ENCODE data around the gene GIT1.
A peak's percentile ranks its signal among the peaks of the same experiment; 100 is the strongest.

Gene GIT1

DNA sequence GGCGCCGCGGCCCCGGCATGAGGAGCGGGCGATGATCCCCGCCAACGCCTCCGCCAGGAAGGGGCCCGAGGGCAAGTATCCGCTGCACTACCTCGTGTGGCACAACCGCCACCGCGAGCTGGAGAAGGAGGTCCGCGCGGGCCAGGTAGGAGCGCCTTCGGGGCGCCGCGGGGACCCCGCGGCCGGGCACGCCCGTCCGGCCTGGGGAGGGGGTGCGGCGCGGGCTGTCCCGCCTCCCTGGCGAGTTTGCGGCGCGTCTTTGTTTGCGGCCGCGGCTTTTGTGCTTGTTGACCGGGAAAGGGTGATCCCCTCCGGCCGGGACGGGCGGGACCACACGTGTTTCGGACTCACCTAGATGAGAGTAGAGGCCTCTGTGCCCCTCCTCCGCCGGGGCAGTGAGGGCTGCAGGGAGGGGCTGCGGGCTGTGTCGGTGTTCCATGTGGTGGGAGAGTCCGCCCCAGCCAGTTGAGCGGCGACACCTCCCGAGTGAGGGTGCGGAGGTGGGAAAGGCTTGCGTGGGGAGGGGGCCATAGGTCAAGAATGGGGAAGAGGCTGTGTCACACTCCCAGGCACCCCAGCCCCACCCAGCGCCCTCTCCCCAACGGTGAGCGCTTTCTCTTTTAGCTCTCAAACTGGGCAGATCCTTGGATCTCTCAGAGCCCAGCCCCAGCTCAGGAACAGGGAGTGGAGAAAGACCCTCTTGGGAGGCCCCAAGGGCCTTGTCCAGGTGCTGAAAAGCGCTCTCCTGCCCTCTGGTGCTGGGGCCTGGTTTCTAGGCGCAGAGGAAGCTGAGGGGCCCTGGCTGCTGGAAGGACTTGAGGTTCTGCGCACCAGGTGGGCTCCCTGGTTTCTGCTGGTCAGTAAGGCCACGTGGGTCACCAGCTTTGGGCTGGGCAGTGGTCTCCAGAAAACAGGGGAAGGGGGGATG, 4.4 kb upstream of the GIT1 start:
- peak; percentile 43 for DNase-seq

DNA sequence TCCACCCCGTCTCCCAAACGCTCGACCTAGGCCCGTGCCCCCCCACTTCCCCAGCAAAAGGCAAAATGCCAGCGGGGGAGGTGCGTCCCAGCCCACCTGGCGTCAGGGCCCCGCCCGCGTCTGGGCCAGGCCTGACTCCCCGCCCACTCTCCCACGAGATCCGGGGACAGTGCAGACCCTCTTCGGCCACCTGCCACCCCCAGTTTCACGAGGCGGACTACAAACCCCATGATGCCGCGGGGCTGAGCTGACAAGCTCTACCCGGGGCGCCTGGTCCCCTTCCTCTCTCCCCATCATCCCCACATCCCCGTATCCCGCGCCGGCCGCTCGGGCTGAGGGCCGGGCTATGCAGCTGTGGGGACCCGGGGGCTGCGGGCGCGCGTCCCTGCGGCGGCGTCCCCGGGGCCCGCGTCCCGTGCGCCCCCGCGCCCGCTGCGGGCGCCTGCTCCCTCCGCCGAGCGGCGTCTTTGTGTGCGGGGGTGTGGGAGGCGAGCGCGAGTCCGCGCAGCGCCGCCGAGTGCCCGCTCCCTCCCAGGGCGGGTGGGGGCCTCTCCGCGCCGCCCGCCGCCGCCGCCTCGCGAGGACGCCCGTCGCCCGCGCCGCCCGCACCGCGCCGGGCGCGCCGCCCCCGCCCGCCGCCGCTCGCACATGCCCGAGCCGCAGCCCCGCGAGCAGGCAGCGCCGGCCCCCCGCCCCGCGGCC, 3.6 kb upstream of the GIT1 start, which contains the start of gene ANKRD13B:
Gene ANKRD13B, plus strand, starts transcription at position 283 of the 702 bp plus-strand sequence. CDS start 490 bp downstream, outside the sequence.
- DNase-seq: peak; percentile 45

GRCh38 chr17:29591737-29592608, 2.5 kb upstream of the GIT1 start:
- peak; percentile 84 for DNase-seq

DNA sequence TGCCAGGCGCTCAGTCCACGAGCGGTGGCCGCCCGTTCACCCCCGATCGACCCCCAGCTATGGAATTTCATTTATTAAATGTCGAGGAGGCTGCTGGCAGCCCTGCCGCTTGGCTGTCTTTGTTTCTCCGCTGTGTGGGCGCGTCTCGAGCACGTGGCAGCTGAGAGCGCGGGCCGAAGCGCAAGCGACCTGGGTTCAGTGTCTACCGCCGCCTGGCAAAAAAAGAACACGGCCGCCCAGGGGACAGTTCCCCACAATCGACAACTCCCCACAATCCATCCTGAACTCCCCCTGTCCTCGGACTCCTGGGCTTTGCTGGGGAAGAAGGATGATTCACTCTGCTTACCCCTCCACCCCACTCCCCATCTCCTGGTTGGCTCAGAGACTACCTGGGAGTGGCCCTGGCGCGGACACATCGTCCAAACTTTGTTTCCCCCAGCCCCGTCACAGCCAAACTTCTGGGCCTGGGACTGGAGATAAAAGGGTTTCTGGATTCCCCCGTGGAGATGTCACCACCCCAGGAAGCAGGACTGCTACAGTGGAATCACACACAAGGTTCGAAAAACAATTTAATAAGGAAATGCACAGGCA, 1.8 kb upstream of the GIT1 start:
- peak; percentile 39 for DNase-seq

DNA sequence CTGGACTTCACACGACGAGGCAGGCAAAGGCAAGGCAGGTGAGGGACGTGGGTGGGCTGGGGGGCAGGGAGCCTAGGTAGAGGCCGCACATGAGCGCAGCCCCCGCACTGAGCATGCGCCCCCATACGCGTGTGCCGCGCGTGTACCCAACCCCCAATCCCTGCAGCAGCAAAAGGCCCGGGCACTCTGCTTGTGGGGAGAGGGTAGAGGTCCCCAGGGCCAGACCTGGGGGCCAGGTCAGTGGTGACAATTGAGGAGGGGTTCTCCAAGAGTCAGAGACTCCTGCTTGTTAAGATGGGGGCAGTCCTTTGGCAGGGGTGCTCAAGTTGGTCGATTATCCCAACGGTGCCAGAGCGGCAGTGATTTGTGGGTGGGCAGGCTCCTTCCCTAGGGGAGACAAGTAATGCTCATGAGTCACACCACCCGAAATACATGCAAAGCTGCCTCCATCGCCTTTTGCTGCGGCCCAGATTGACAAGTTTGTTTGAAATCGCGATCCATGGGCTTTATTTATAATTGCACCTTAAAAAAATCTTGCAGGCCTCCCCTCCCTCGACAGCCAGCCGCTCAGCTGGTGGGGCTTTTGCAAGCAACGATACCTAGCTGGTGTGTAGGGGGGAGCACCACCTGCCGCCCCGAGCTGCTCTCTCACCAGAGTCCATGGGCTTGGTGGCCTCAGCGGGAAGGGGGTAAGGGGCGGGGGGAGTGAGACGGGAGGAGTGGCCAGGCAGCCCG, 1.1 kb upstream of the GIT1 start:
- no peak for DNase-seq

DNA sequence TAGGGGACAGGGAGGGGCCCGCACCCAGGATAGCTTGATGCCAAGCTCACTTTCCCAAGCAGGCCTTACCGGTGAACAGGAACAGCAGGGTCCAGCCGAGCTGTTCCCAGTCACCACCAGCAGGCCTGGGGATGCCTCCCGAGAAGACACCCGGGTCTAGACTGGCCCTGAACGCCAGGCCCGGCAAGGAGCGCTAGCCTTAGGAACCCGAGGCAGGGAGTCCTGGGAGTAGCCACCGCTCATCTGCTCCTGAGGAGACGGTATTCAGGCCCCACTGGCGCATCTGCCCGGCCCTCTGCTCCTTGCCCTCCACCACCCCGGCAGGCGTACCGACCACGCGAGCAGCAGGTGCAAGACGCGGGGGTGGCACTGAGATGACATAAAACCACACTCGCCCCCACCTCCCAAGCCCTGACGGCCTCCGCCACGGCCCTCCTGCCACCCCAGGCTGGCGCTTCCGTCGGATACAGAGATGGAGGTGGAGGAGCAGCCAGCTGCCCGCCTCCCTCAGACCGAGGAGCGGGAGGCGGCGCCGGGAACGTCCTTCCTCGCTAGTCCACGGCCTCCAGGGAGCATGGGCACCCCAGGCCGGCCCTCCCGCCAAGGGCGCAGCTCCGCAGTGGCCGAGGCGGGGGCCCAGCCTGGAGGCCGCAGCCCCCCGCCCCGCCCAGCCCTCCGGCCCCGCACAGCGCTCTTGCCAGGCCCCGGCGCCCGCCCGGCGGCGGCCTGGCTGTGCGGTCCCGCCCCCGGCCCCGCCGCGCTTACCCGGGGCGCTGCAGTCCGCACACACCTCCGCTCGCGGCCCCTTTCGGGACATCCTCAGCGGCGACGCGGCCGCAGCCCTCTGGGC, 661 bp downstream of the GIT1 start:
- DNase-seq: peak; percentile 69

- DNase-seq: no peak
Observed at GRCh38 chr17:29588017-29588561, 1.4 kb downstream of the GIT1 start.

DNA sequence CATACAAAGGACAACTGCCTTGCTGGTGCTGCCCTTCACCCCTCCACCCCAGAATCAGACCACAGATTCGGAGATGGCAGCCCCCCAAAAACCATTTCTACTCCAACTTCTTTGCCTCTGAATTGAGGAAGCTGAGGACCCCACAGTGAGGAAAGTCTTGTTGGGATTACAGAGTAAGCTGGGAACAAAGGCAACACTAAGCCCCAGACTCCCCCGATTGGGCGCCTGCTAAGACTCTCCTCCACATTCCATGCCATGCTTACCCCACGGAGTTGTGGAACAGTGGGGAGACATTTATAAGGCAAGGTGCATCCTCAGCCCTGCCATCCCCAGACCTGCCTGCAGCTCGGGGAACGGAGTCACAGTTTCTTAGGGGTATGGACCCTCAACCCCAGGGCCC, 1.9 kb downstream of the GIT1 start:
- DNase-seq: no peak

GRCh38 chr17:29586676-29587469, 2.6 kb downstream of the GIT1 start:
- no peak for DNase-seq

DNA sequence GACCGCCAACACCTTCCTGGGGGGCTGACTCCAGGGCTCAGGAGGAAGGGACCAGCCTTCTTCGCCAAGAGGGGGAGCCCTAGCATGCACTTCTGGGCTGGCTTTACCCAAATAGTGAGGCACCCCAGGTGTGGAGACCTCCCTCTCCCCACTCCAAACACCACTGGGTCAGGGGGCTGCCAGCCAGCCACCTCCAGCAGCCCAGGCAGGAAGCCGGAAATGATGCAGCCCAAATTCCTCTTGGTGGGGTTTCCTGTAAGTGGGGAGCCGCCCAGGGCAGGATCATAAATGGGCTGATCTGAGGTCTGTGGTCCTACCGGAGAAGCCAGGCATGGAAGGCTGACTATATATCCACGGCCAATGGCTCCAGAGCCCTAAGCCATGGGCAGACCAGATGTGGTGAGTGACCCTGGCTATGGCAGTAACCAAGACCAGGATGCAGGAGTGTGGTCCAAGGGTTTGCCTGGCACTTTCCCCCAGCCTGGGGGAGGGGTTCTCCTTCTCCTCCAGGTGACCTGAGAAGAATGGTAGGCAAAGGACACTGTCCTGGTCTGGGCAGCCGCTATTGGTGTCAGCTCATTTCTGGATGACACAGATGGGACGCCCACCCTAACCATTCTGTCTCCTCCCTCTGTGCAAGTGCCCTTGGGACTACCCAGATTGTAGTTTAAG, 4.2 kb downstream of the GIT1 start:
- DNase-seq: peak; percentile 34

DNA sequence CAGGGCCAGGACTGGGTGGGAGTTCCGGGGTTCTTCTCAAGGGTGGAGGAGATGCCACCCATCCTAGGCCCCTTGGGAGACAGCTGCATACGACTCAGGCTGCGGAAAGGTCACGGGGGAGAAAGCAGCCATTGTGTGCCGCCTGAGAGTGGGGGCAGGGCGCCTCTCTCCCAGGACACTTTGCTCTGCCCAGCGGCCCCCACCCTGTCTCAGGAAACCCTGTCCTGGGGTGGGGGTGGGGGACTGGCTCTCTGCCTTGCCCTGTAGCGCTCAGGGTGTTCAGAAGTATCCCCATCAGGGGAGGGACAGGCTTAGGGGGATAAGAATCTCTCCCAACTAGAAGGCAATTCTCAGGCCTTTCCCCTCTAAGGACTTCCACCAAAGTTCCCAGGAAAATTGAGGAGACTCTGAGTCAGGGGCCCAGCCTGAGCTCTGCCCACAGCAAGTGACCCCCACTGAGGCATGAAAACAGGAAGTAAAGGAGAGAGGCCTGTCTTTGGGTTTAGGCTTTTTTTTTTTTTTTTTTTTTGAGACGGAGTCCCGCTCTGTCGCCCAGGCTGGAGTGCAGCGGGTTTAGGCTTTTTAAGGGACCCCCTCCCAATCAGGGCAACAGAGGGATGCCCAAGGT, 4.9 kb downstream of the GIT1 start:
- DNase-seq: no peak

- DNase-seq: no peak
Observed at GRCh38 chr17:29583324-29584248, 5.9 kb downstream of the GIT1 start.

- DNase-seq: no peak
Observed at GRCh38 chr17:29582772-29583171, 6.7 kb downstream of the GIT1 start.

GRCh38 chr17:29582254-29582765, 7.1 kb downstream of the GIT1 start:
- no peak for DNase-seq

- DNase-seq: no peak
Observed at GRCh38 chr17:29581583-29582253, 7.7 kb downstream of the GIT1 start.

Measured in activated naive CD4-positive, alpha-beta T cell treated with Interleukin-2 at 50 U/mL for 16 hours (primary cell).